Prostate gland (tissue), 2 donors: ENCODE data around the gene WNT2.

ENCODE experiments used
- CTCF ChIP-seq, 4 experiments: fragments of 200-600 bp in 2 of 4; fragments of 450-650 bp in 2 of 4; sonication (generic) in 2 of 4; IDR thresholded peaks; 1 replicate in 3 of 4; 2 replicates in 1 of 4; pipeline ENCODE4 v1.5.1; 2016 to 2019; ENCODE audit warnings: antibody characterized with exemption in 4 of 4, mild to moderate bottlenecking in 2 of 4, moderate library complexity in 2 of 4
- POLR2A ChIP-seq: fragments of 450-650 bp; IDR thresholded peaks from one replicate; pipeline ENCODE4 v1.6.1; 2016; ENCODE audit warnings: antibody characterized with exemption, mild to moderate bottlenecking

GRCh38 chr7:117347480-117347879 is 24.6 kb upstream of the WNT2 start:
- TF ChIP-seq CTCF (IDR thresholded peaks at IDR 0.05) (no peak), POLR2A (no peak)
